GM12878 (cell line): ENCODE data around the gene ADCY2. TPM values are rescaled to one million over a fixed set of nuclear protein-coding genes. Genes with fewer than 3 reads are reported as not detected.

ENCODE experiments used
- ATAC-seq: fragments of 200-7000 bp; cut with Tn5 transposase; 3 replicates; pipeline ENCODE4 v1.9.1; 2020; ENCODE audit warnings: mild to moderate bottlenecking, moderate library complexity
- BruUV-seq: library from RNA; stranded (reverse); fragments of 400-500 nt; replicated peaks from 2 replicates; lab custom pipeline; 2021; lab: Mats Ljungman, UMichigan
- CTCF ChIA-PET: fragments of 300-600 bp; sonication (Branson Sonifier 250); formaldehyde crosslinking; extraction: SDS; loops from one replicate; lab custom pipeline; 2021; ENCODE audit warnings: inconsistent platforms; lab: Yijun Ruan, JAX
- POLR2A ChIA-PET: fragments of 350-600 bp; formaldehyde crosslinking; extraction: SDS; loops from one replicate; lab custom pipeline; 2021; ENCODE audit warnings: inconsistent platforms; lab: Charles Lee
- RAD21 ChIA-PET: fragments of 300-600 bp; sonication (Branson Sonifier 250); formaldehyde crosslinking; loops from one replicate; lab custom pipeline; 2023; ENCODE audit warnings: antibody characterized with exemption; ENCODE audit not compliant: unreplicated experiment; lab: Charles Lee
- SMC1A ChIA-PET: fragments of 300-600 bp; sonication (Branson Sonifier 250); formaldehyde crosslinking; loops from one replicate; lab custom pipeline; 2023; ENCODE audit not compliant: unreplicated experiment, uncharacterized antibody; lab: Charles Lee
- DNase-seq: peaks from one replicate; pipeline ENCODE4 v3.0.0-alpha.2; 2011; ENCODE audit warnings: low read depth, low spot score
- FAIRE-seq: peaks from 3 replicates; lab custom pipeline; 2011; peaks lifted over from hg19 to GRCh38; lab: Jason Lieb, UNC
- H2AFZ ChIP-seq: 2 replicates; pipeline ENCODE4 v1.6.0; 2011; ENCODE audit warnings: low read depth, low read length, control low read depth; ENCODE audit not compliant: control insufficient read depth
- H3K27ac ChIP-seq: 2 replicates; pipeline ENCODE4 v1.5.1; 2011; ENCODE audit warnings: control low read depth; ENCODE audit not compliant: control insufficient read depth, insufficient read depth
- H3K27me3 ChIP-seq, 2 experiments: replicated peaks in 1 of 2; 2 replicates each; pipeline versions ENCODE4 v1.6.0 to v1.6.1; 2011; ENCODE audit warnings: low read length in 1 of 2; ENCODE audit not compliant: control insufficient read depth in 2 of 2, insufficient read depth in 2 of 2
- H3K36me3 ChIP-seq, 2 experiments: 2 replicates each; pipeline ENCODE4 v1.5.1; 2011; ENCODE audit warnings: low read length in 1 of 2; ENCODE audit not compliant: control insufficient read depth in 2 of 2, insufficient read depth in 2 of 2
- H3K4me1 ChIP-seq: 2 replicates; pipeline ENCODE4 v1.6.1; 2011; ENCODE audit warnings: mild to moderate bottlenecking, low read length, moderate library complexity, mixed read lengths; ENCODE audit not compliant: control insufficient read depth, insufficient read depth
- H3K4me2 ChIP-seq: 2 replicates; pipeline ENCODE4 v1.6.0; 2011; ENCODE audit warnings: control low read depth; ENCODE audit not compliant: control insufficient read depth, insufficient read depth
- H3K4me3 ChIP-seq: fragments of 200-600 bp; sonication (generic); 2 replicates; pipeline ENCODE4 v1.5.1; 2016
- H3K79me2 ChIP-seq: 2 replicates; pipeline ENCODE4 v1.6.0; 2011; ENCODE audit warnings: low read length; ENCODE audit not compliant: control insufficient read depth, insufficient read depth
- H3K9ac ChIP-seq: 2 replicates; pipeline ENCODE4 v1.8.0; 2011; ENCODE audit warnings: low read length, control low read depth, mixed read lengths; ENCODE audit not compliant: control insufficient read depth, insufficient read depth
- H3K9me3 ChIP-seq: replicated peaks from 3 replicates; pipeline ENCODE4 v1.5.1; 2011; ENCODE audit warnings: mild to moderate bottlenecking, low read length; ENCODE audit not compliant: control insufficient read depth, insufficient read depth
- H4K20me1 ChIP-seq: 2 replicates; pipeline ENCODE4 v1.6.0; 2011; ENCODE audit not compliant: control insufficient read depth, insufficient read depth
- SREBF2 ChIP-seq: IDR thresholded peaks from 2 replicates; pipeline ENCODE4 v1.6.1; 2012; ENCODE audit warnings: mild to moderate bottlenecking, low read length
- WGBS: methylation state at CpG from one replicate; pipeline ENCODE4 v1.1.6; 2016; ENCODE audit warnings: low lambda C conversion rate; ENCODE audit not compliant: insufficient replicate concordance, insufficient coverage; ENCODE audit errors: missing lambda C conversion rate; 5-methylcytosine and 5-hydroxymethylcytosine counted together
- in situ Hi-C: fragments of 300-500 bp; cut with MboI; formaldehyde crosslinking; loops from 9 replicates; pipeline ENCODE4 v1.14.3; 2018; ENCODE audit warnings: mixed read lengths
- intact Hi-C: fragments of 100-400 bp; cut with micrococcal nuclease; formaldehyde crosslinking; loops from one replicate; pipeline ENCODE4 v1.14.2; 2022; ENCODE audit not compliant: unreplicated experiment
- polyA plus RNA-seq, 11 experiments: library from polyadenylated mRNA; depleted of rRNA in 4 of 11; unstranded in 6 of 11; stranded (reverse) in 5 of 11; fragments of >200 nt; fragmentation: Nextera tagmentation in 4 of 11; fragmentation: Illumina TruSeq in 1 of 11; extraction: Ambion mirVana in 4 of 11; extraction: Trizol in 1 of 11; gene quantifications; 1 replicate in 1 of 11; 2 replicates in 10 of 11; pipeline versions ENCODE4 v1.2.1 to v1.2.3, GENCODE V29; 2011 to 2016; ENCODE audit warnings: inconsistent platforms in 2 of 11, missing spikeins in 2 of 11, low read depth in 1 of 11
- total RNA-seq, 4 experiments: library from RNA; depleted of rRNA in 3 of 4; stranded (reverse); fragments of >200 nt in 3 of 4; fragmentation: Illumina TruSeq in 1 of 4; extraction: Trizol in 1 of 4; gene quantifications; 2 replicates each; pipeline versions ENCODE4 v1.2.1 to v1.2.3, GENCODE V29; 2013 to 2021
- TF ChIP-seq, protein P1 (sequence below): IDR thresholded peaks from 2 replicates; pipeline ENCODE4 v1.6.1; 2012; ENCODE audit warnings: improper control_type of control experiment, low read depth, low read length; ENCODE audit not compliant: insufficient replicate concordance

Gene ADCY2
- total and polyA plus RNA-seq, 10 of the 15 experiments (the other 5 are each of a cell fraction or from before 2014, with no cell fraction given), result 0.07 to 0.26 TPM; not detected in 8

- TF ChIP-seq, protein P1, sequence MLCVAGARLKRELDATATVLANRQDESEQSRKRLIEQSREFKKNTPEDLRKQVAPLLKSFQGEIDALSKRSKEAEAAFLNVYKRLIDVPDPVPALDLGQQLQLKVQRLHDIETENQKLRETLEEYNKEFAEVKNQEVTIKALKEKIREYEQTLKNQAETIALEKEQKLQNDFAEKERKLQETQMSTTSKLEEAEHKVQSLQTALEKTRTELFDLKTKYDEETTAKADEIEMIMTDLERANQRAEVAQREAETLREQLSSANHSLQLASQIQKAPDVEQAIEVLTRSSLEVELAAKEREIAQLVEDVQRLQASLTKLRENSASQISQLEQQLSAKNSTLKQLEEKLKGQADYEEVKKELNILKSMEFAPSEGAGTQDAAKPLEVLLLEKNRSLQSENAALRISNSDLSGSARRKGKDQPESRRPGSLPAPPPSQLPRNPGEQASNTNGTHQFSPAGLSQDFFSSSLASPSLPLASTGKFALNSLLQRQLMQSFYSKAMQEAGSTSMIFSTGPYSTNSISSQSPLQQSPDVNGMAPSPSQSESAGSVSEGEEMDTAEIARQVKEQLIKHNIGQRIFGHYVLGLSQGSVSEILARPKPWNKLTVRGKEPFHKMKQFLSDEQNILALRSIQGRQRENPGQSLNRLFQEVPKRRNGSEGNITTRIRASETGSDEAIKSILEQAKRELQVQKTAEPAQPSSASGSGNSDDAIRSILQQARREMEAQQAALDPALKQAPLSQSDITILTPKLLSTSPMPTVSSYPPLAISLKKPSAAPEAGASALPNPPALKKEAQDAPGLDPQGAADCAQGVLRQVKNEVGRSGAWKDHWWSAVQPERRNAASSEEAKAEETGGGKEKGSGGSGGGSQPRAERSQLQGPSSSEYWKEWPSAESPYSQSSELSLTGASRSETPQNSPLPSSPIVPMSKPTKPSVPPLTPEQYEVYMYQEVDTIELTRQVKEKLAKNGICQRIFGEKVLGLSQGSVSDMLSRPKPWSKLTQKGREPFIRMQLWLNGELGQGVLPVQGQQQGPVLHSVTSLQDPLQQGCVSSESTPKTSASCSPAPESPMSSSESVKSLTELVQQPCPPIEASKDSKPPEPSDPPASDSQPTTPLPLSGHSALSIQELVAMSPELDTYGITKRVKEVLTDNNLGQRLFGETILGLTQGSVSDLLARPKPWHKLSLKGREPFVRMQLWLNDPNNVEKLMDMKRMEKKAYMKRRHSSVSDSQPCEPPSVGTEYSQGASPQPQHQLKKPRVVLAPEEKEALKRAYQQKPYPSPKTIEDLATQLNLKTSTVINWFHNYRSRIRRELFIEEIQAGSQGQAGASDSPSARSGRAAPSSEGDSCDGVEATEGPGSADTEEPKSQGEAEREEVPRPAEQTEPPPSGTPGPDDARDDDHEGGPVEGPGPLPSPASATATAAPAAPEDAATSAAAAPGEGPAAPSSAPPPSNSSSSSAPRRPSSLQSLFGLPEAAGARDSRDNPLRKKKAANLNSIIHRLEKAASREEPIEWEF, result no peak
These were observed 49.1 kb downstream of the ADCY2 start (continued) for GRCh38 chr5:7445068-7445467.

DNA sequence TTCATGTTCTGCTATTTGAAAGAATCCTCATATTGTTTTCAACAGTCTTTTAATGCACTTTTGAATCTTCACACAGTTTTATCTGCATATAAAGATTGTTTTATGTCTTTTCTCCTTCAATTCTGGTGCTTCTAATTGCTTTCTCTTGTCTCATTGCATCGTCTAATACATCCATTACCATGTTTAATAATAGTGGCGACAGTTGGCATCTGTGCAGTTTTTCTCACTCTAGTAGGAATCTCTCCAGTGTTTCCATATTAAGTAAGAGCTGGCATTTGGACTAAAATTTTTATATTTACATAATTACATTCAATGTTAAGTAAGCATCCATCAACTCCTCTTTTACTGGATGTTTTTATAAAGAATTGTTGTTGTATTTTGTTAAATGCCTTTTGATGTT lies 49.9 kb downstream of the ADCY2 start:
- Histone ChIP-seq H3K9me3 (no peaks in the 10 kb centered on the region), H3K4me2 (no peak overlapping the region), H4K20me1 (no peaks in the 10 kb centered on the region), H3K4me1 (no peaks in the 10 kb centered on the region), H3K36me3 (no peaks in the 10 kb centered on the region), H2AFZ (no peak overlapping the region), H3K27me3 (no peaks in the 10 kb centered on the region), H3K27ac (no peak overlapping the region), H3K9ac (no peak overlapping the region), H3K79me2 (no peaks in the 10 kb centered on the region), H3K4me3 (no peak overlapping the region)
- ChIA-PET CTCF (no interaction called here), SMC1A (no interaction called here), POLR2A (no interaction called here), RAD21 (no interaction called here)
- no peak for DNase-seq
- no peak for ATAC-seq
- intact Hi-C loops (no loop called here), in situ Hi-C loops (no loop called here)
- TF ChIP-seq SREBF2, result no peak
- 11% methylated on average over 2 of the region's 2 CpGs for WGBS
- no TSS peak for BruUV-seq
- no peak for FAIRE-seq
